Measurements from ENCODE around the gene TMEM178A.
"Not testable (repeated sequence)": the region's sequence is repeated elsewhere in the genome, so short reads cannot be mapped to it uniquely, and the experiment has no call there.

TMEM178A gene

GRCh38 chr2:39715822-39716221 is 50.1 kb downstream of the TMEM178A start:
- no peak for DNase-seq (ENCODE audit: low read depth)

DNA sequence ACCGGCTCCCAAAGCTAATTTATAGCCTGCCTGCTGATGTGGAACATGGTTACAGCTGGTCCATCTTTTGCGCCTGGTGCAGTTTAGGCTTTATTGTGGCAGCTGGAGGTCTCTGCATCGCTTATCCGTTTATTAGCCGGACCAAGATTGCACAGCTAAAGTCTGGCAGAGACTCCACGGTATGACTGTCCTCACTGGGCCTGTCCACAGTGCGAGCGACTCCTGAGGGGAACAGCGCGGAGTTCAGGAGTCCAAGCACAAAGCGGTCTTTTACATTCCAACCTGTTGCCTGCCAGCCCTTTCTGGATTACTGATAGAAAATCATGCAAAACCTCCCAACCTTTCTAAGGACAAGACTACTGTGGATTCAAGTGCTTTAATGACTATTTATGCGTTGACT is 51.4 kb downstream of the TMEM178A start:
- DNase-seq (ENCODE audit: low read depth): no peak

GRCh38 chr2:39718483-39718882 is 52.8 kb downstream of the TMEM178A start:
- DNase-seq (ENCODE audit: low read depth): no peak

- no peak for DNase-seq (ENCODE audit: low read depth)
Measured at GRCh38 chr2:39719317-39719716, 53.6 kb downstream of the TMEM178A start.

DNA sequence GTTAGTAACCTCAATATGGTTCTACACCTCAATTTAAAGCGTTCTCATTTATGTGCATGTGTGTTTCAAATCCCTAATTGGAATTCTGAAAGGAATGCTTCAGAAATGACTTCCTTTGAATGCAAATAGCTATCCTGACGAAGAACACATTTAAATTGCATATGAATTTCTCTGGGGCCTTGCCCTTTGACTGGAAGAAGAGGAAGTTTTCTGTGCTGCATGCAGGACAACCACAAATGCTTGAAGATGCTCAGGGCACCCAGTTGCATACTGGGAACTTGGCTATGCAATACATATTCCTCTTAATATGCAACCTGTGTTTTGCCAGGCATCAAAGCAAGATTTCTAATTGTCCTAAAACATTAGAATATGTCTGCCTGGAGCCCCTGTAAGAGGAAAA is 55.3 kb downstream of the TMEM178A start:
- no peak for DNase-seq (ENCODE audit: low read depth)

- no peak for DNase-seq (ENCODE audit: low read depth)
Measured at GRCh38 chr2:39723497-39723896, 57.8 kb downstream of the TMEM178A start.

GRCh38 chr2:39723946-39724827 is 58.5 kb downstream of the TMEM178A start:
- no peak for DNase-seq (ENCODE audit: low read depth)

GRCh38 chr2:39724828-39725144 is 59.1 kb downstream of the TMEM178A start:
- no peak for DNase-seq (ENCODE audit: low read depth)

- DNase-seq (ENCODE audit: low read depth): no peak
Measured at GRCh38 chr2:39725401-39725800, 59.7 kb downstream of the TMEM178A start.

- DNase-seq (ENCODE audit: low read depth): not testable (repeated sequence)
Measured at GRCh38 chr2:39728085-39728484, 62.4 kb downstream of the TMEM178A start.

GRCh38 chr2:39728941-39729351 is 63.2 kb downstream of the TMEM178A start:
- DNase-seq (ENCODE audit: low read depth): no peak

- no peak for DNase-seq (ENCODE audit: low read depth)
Measured at GRCh38 chr2:39730276-39730675, 64.6 kb downstream of the TMEM178A start.

GRCh38 chr2:39730685-39731302 is 65.1 kb downstream of the TMEM178A start:
- no peak for DNase-seq (ENCODE audit: low read depth)

- no peak for DNase-seq (ENCODE audit: low read depth)
Measured at GRCh38 chr2:39731546-39731945, 65.8 kb downstream of the TMEM178A start.

DNA sequence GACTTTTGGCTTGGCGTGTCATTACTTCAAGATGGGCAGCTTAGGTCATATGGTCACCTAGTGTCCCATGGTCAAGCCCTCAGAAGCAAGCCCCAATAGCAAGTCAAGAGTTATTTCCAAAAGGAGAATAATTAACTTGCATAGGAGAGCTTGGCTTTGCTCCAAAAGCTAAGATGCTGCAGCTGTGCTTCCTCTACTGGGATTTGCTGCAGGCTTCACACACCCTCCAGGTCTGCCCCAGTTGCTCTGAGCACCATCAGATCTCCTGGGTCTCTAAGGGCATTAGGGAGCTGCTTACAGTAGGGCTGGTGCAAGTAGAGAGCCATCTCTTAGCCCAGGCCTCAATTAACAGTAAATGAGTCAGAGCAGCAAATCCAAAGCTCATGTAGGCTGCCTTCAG is 66.8 kb downstream of the TMEM178A start:
- DNase-seq (ENCODE audit: low read depth): no peak

GRCh38 chr2:39733070-39733674 is 67.5 kb downstream of the TMEM178A start:
- no peak for DNase-seq (ENCODE audit: low read depth)

DNA sequence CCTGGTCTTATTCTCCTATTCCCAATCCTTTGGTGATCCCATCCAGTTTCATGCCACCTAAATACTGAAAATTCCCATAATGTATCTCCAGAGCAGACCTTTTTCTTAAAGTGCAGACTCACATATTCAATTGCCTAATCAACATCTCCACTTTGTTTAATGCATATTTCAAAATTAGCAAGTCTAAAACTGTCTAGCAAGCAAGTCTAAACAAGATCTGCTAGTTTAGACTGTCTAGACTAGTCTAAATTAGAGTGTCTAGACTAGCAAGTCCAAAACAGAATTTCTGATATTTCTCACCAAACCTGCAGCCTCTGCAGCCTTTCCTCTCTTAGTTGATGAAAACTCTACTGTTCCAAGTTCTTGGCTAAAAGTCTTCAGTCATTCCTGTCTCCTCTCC is 68.7 kb downstream of the TMEM178A start:
- no peak for DNase-seq (ENCODE audit: low read depth)

GRCh38 chr2:39735648-39736047 is 69.9 kb downstream of the TMEM178A start:
- DNase-seq (ENCODE audit: low read depth): no peak

DNA sequence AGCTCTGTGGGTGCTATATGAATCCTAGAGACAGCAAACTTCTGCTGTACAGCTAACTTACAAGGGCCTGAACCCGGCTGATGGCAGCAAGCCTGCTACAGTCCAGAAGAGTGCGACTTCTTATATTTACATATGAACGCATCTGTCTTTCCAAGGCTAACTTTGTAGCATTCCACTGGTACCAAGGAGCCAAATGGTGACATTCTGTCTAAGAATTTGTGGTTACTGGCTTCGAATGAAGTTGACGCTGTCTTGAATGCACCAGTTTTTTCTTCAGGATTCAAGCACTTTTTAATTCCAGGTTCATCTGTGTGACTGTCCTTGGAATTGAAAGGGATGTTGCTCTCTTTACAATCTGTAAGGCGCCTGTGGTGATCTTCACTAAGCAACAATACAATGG is 70.9 kb downstream of the TMEM178A start:
- DNase-seq (ENCODE audit: low read depth): no peak

- no peak for DNase-seq (ENCODE audit: low read depth)
Measured at GRCh38 chr2:39737661-39738060, 71.9 kb downstream of the TMEM178A start.

- no peak for DNase-seq (ENCODE audit: low read depth)
Measured at GRCh38 chr2:39738936-39739335, 73.2 kb downstream of the TMEM178A start.

- DNase-seq (ENCODE audit: low read depth): no peak
Measured at GRCh38 chr2:39739386-39739785, 73.7 kb downstream of the TMEM178A start.

- no peak for DNase-seq (ENCODE audit: low read depth)
Measured at GRCh38 chr2:39741871-39742270, 76.2 kb downstream of the TMEM178A start.

Data from activated T-helper 1 cell treated with Interleukin-2 at 50 U/mL for 16 hours (primary cell).